Heart right ventricle (tissue), 16 donors: Measurements from ENCODE around the gene GFRA3. TPM values are rescaled to one million over a fixed set of nuclear protein-coding genes. Genes with fewer than 3 reads are reported as not detected.

Experiments used
- ATAC-seq, 8 donors: fragments of 200-7000 bp; cut with Tn5 transposase; one replicate each; pipeline ENCODE4 v1.9.1; 2020; ENCODE audit warnings: mild to moderate bottlenecking in 8 of 8, moderate library complexity in 8 of 8, moderate number of reproducible peaks in 1 of 8
- DNase-seq, 2 donors: peaks; one replicate each; pipeline ENCODE4 v3.0.0-alpha.2; 2020
- H3K27ac ChIP-seq, 10 donors: fragments of 200-600 bp; sonication (generic) in 2 of 10; one replicate each; pipeline versions ENCODE4 v1.5.0 to v1.8.0; 2020 to 2022; ENCODE audit warnings: mild to moderate bottlenecking in 3 of 10
- H3K27me3 ChIP-seq, 7 donors: fragments of 200-600 bp; one replicate each; pipeline ENCODE4 v1.8.0; 2021 to 2022; ENCODE audit warnings: mild to moderate bottlenecking in 2 of 7
- H3K36me3 ChIP-seq, 9 donors: fragments of 200-600 bp; sonication (generic) in 1 of 9; one replicate each; pipeline versions ENCODE4 v1.5.0 to v1.8.0; 2020 to 2022; ENCODE audit warnings: mild to moderate bottlenecking in 2 of 9
- H3K4me1 ChIP-seq, 9 donors: fragments of 200-600 bp; sonication (generic) in 1 of 9; one replicate each; pipeline versions ENCODE4 v1.5.0 to v1.8.0; 2020 to 2022; ENCODE audit warnings: mild to moderate bottlenecking in 4 of 9
- H3K4me3 ChIP-seq, 10 donors: fragments of 200-600 bp; sonication (generic) in 2 of 10; one replicate each; pipeline versions ENCODE4 v1.5.0 to v1.8.0; 2020 to 2022; ENCODE audit warnings: mild to moderate bottlenecking in 7 of 10, moderate library complexity in 2 of 10
- H3K9me3 ChIP-seq, 11 donors: fragments of 200-600 bp in 10 of 11; sonication (generic) in 2 of 11; one replicate each; pipeline versions ENCODE4 v1.5.0 to v1.8.0; 2013 to 2022; ENCODE audit warnings: mild to moderate bottlenecking in 2 of 11, control low read depth in 1 of 11, moderate library complexity in 1 of 11
- WGBS, 2 donors: extraction: QIAGEN DNeasy Blood & Tissue Kit; methylation state at CpG; one replicate each; pipeline ENCODE4 v1.1.7; 2013; ENCODE audit warnings: inconsistent platforms in 1 of 2; 5-methylcytosine and 5-hydroxymethylcytosine counted together
- intact Hi-C, 10 donors: fragments of 100-400 bp; cut with DNase I; formaldehyde crosslinking; loops; one replicate each; pipeline versions ENCODE4 v1.11.1 to v1.14.2; 2022
- polyA plus RNA-seq, 2 donors: library from polyadenylated mRNA; stranded (reverse); fragments of 200-250 nt; gene quantifications; one replicate each; pipeline ENCODE4 v1.2.3, GENCODE V29; 2013
- total RNA-seq, 10 donors: library from RNA; stranded (reverse); fragmentation: NEBNext Ultra II Directional in 3 of 10; extraction: Animal tissue kit (Norgen Biotek cat#: 25700) in 3 of 10; gene quantifications; one replicate each; pipeline versions ENCODE4 v1.2.1 to v1.2.4, GENCODE V29; 2021 to 2023
- TF ChIP-seq, protein P1 (sequence below), 9 donors: fragments of 200-600 bp; sonication (generic) in 2 of 9; IDR thresholded peaks; one replicate each; pipeline versions ENCODE4 v1.5.0 to v1.8.0; 2021 to 2022; ENCODE audit warnings: antibody characterized with exemption in 9 of 9, mild to moderate bottlenecking in 5 of 9, moderate library complexity in 1 of 9
- donor health status: Arrhythmogenic right ventricular cardiomyopathy.
- donor health status: ischemic (EF 13 %, LVEDD 7.1; RV severe dilation, severe dysfunction).
- donor health status: healthy with polysubstance abuse.
- donor health status: DM: no; HTN: yes; CAD: no.
- donor health status: DM: no; HTN: no; CAD: no.
- donor health status: ischemic (EF 25% LVEDD 6.9; RV normal size, moderate dysfunction).
- donor health status: ischemic (EF 25% LVEDD 5.7; RV mildly dilated, moderate dysfunction).
- donor health status: healthy.
- donor health status: DM: yes; HTN: yes; CAD: no.
- donor health status: Ischemic cardiomyopathy.
- donor health status: ischemic (EF 35%, LVEDD 5.7; RV mildly dilated, moderate dysfunction).
- donor health status: nonischemic (EF 11% LVEDD 7.7; RV severe dilation, severe dysfunction).
- donor health status: DM: yes; HTN: yes; CAD: no.
- donor health status: PGD.
- donor health status: ischemic (EF 29% LVEDD 5.4; RV normal size, mild dysfunction).
- donor health status: nonischemic (EF 23%, LVEDD 6.1; RV moderate dilation, normal function).

Gene GFRA3
- total and polyA plus RNA-seq, 12 donors: 0.15 to 1.7 (median 0.87) TPM; not detected in 1

- no peak overlapping the region for H3K27ac ChIP-seq
- WGBS, 2 donors: 41 to 49% methylated on average over 3 of the region's 3 CpGs
- H3K27me3 ChIP-seq: peaks cover 0 to 36% (median 16%) of the 10 kb centered on the region in 7 donors
- no peak for DNase-seq
- peaks cover 0 to 28% (median 8%) of the 10 kb centered on the region in 9 donors for H3K4me1 ChIP-seq
- ATAC-seq: peak in 1 of 8 donors; percentile 56
- no peaks in the 10 kb centered on the region for H3K36me3 ChIP-seq
- intact Hi-C loops: loop anchor here in 1 of 10 donors (5.0 kb wide), 1 partner anchor 33 kb away; no protein-coding TSS in a partner anchor
- TF ChIP-seq, protein P1, sequence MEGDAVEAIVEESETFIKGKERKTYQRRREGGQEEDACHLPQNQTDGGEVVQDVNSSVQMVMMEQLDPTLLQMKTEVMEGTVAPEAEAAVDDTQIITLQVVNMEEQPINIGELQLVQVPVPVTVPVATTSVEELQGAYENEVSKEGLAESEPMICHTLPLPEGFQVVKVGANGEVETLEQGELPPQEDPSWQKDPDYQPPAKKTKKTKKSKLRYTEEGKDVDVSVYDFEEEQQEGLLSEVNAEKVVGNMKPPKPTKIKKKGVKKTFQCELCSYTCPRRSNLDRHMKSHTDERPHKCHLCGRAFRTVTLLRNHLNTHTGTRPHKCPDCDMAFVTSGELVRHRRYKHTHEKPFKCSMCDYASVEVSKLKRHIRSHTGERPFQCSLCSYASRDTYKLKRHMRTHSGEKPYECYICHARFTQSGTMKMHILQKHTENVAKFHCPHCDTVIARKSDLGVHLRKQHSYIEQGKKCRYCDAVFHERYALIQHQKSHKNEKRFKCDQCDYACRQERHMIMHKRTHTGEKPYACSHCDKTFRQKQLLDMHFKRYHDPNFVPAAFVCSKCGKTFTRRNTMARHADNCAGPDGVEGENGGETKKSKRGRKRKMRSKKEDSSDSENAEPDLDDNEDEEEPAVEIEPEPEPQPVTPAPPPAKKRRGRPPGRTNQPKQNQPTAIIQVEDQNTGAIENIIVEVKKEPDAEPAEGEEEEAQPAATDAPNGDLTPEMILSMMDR (IDR thresholded peaks at IDR 0.05): no peak
- no peak overlapping the region for H3K4me3 ChIP-seq
- no peaks in the 10 kb centered on the region for H3K9me3 ChIP-seq
These were observed 960 bp upstream of the GFRA3 start for GRCh38 chr5:138275379-138275782.

- Histone ChIP-seq H3K36me3 (no peaks in the 10 kb centered on the region), H3K4me3 (peak overlapping the region in 7 of 10 donors; percentile 32 to 52 (median 44)), H3K27me3 (peaks cover 0 to 36% (median 16%) of the 10 kb centered on the region in 7 donors), H3K9me3 (no peaks in the 10 kb centered on the region), H3K27ac (no peak overlapping the region), H3K4me1 (peaks cover 0 to 28% (median 8%) of the 10 kb centered on the region in 9 donors)
- intact Hi-C loops: no loop called here
- ATAC-seq: no peak
- TF ChIP-seq, protein P1 (IDR thresholded peaks at IDR 0.05): no peak
- DNase-seq: no peak
- 72 to 84% methylated on average over 6 of the region's 6 CpGs for WGBS, 2 donors
These were observed 610 bp downstream of the GFRA3 start for GRCh38 chr5:138273834-138274188.

- 92 to 93% methylated on average over 4 of the region's 4 CpGs for WGBS, 2 donors
- TF ChIP-seq, protein P1 (IDR thresholded peaks at IDR 0.05): no peak
- ATAC-seq (no peak), DNase-seq (no peak)
- Histone ChIP-seq H3K9me3 (no peaks in the 10 kb centered on the region), H3K4me1 (peaks cover 0 to 28% (median 8%) of the 10 kb centered on the region in 9 donors), H3K36me3 (no peaks in the 10 kb centered on the region), H3K27me3 (peaks cover 0 to 36% (median 16%) of the 10 kb centered on the region in 7 donors), H3K27ac (no peak overlapping the region), H3K4me3 (no peak overlapping the region)
- intact Hi-C loops: no loop called here
These were observed 1.7 kb downstream of the GFRA3 start for GRCh38 chr5:138272681-138273080.

- Histone ChIP-seq H3K27me3 (peaks cover 0 to 35% (median 16%) of the 10 kb centered on the region in 7 donors), H3K36me3 (no peaks in the 10 kb centered on the region), H3K9me3 (no peaks in the 10 kb centered on the region), H3K4me1 (peaks cover 0 to 25% (median 8%) of the 10 kb centered on the region in 9 donors), H3K27ac (no peak overlapping the region), H3K4me3 (no peak overlapping the region)
- WGBS, 2 donors: 84 to 92% methylated on average over 5 of the region's 5 CpGs
- DNase-seq (no peak), ATAC-seq (no peak)
- intact Hi-C loops: no loop called here
- TF ChIP-seq, protein P1 (IDR thresholded peaks at IDR 0.05): no peak
These were observed 3.1 kb downstream of the GFRA3 start for GRCh38 chr5:138271281-138271680.
